ENCODE measurements around the gene SYT17.

The SYT17 gene

GRCh38 chr16:19138601-19139000 lies 29.4 kb upstream of the SYT17 start:
- ChIA-PET CTCF (interaction anchor here (0.7 to 1.7 kb wide), 2 partner anchors 15 to 31 kb away, joined by 3 to 4 read pairs; no protein-coding TSS in a partner anchor), POLR2A (no interaction called here)
- Histone ChIP-seq H3K36me3 (ENCODE audit: control insufficient read depth in 4 of 4, insufficient read depth in 4 of 4, low read length in 3 of 4) (no peaks in the 10 kb centered on the region), H3K4me1 (ENCODE audit: control extremely low read depth in 1 of 4, control insufficient read depth in 4 of 4, insufficient read depth in 4 of 4, low read length in 3 of 4) (peaks cover 0 to 9% (median 0%) of the 10 kb centered on the region in 4 experiments), H3K9me3 (ENCODE audit: control extremely low read depth in 1 of 5, control insufficient read depth in 4 of 5, insufficient read depth in 2 of 5, low read depth in 1 of 5, low read length in 4 of 5) (no peaks in the 10 kb centered on the region), H3K27ac (ENCODE audit: insufficient read depth in 1 of 2, low read depth in 1 of 2, low read length in 2 of 2, poor library complexity in 1 of 2, severe bottlenecking in 2 of 2) (no peak overlapping the region), H3K27me3 (replicated peaks in 2 of 5; ENCODE audit: control insufficient read depth in 4 of 5, insufficient read depth in 5 of 5, low read length in 4 of 5) (peaks cover 0 to 3% (median 0%) of the 10 kb centered on the region in 5 experiments), H3K4me3 (ENCODE audit: control insufficient read depth in 1 of 7, extremely low read depth in 1 of 7, insufficient read depth in 4 of 7, low read depth in 2 of 7, low read length in 6 of 7) (no peak overlapping the region)
- 48% methylated on average over 3 of the region's 4 CpGs for WGBS (ENCODE audit: insufficient coverage)
- no peak for DNase-seq

- CTCF ChIA-PET, result interaction anchor here (1.0 to 1.7 kb wide), 4 partner anchors 14 to 53 kb away, joined by 3 to 4 read pairs (median 4); no protein-coding TSS in a partner anchor
- WGBS (ENCODE audit: insufficient coverage), result 91% methylated on average over 4 of the region's 5 CpGs
- Histone ChIP-seq H3K27ac (ENCODE audit: insufficient read depth in 1 of 2, low read depth in 1 of 2, low read length in 2 of 2, poor library complexity in 1 of 2, severe bottlenecking in 2 of 2) (no peak overlapping the region), H3K36me3 (ENCODE audit: control insufficient read depth in 4 of 4, insufficient read depth in 4 of 4, low read length in 3 of 4) (no peaks in the 10 kb centered on the region), H3K4me3 (ENCODE audit: control insufficient read depth in 1 of 7, extremely low read depth in 1 of 7, insufficient read depth in 4 of 7, low read depth in 2 of 7, low read length in 6 of 7) (no peak overlapping the region), H3K4me1 (ENCODE audit: control extremely low read depth in 1 of 4, control insufficient read depth in 4 of 4, insufficient read depth in 4 of 4, low read length in 3 of 4) (peaks cover 0 to 9% (median 0%) of the 10 kb centered on the region in 4 experiments), H3K9me3 (ENCODE audit: control extremely low read depth in 1 of 5, control insufficient read depth in 4 of 5, insufficient read depth in 2 of 5, low read depth in 1 of 5, low read length in 4 of 5) (no peaks in the 10 kb centered on the region), H3K27me3 (replicated peaks in 2 of 5; ENCODE audit: control insufficient read depth in 4 of 5, insufficient read depth in 5 of 5, low read length in 4 of 5) (peaks cover 0 to 3% (median 0%) of the 10 kb centered on the region in 5 experiments)
- POLR2A ChIA-PET, result no interaction called here
- no peak for DNase-seq
Measured at GRCh38 chr16:19139436-19140091, 28.5 kb upstream of the SYT17 start.

GRCh38 chr16:19140396-19140795 lies 27.6 kb upstream of the SYT17 start:
- ChIA-PET POLR2A (no interaction called here), CTCF (interaction anchor here (1.2 to 1.7 kb wide), 2 partner anchors 17 to 54 kb away, joined by 3 to 4 read pairs; no protein-coding TSS in a partner anchor)
- Histone ChIP-seq H3K27ac (ENCODE audit: insufficient read depth in 1 of 2, low read depth in 1 of 2, low read length in 2 of 2, poor library complexity in 1 of 2, severe bottlenecking in 2 of 2) (no peak overlapping the region), H3K9me3 (ENCODE audit: control extremely low read depth in 1 of 5, control insufficient read depth in 4 of 5, insufficient read depth in 2 of 5, low read depth in 1 of 5, low read length in 4 of 5) (peaks cover 0 to 2% (median 0%) of the 10 kb centered on the region in 5 experiments), H3K4me1 (ENCODE audit: control extremely low read depth in 1 of 4, control insufficient read depth in 4 of 4, insufficient read depth in 4 of 4, low read length in 3 of 4) (peaks cover 0 to 9% (median 0%) of the 10 kb centered on the region in 4 experiments), H3K4me3 (ENCODE audit: control insufficient read depth in 1 of 7, extremely low read depth in 1 of 7, insufficient read depth in 4 of 7, low read depth in 2 of 7, low read length in 6 of 7) (no peak overlapping the region), H3K36me3 (ENCODE audit: control insufficient read depth in 4 of 4, insufficient read depth in 4 of 4, low read length in 3 of 4) (no peaks in the 10 kb centered on the region), H3K27me3 (replicated peaks in 2 of 5; ENCODE audit: control insufficient read depth in 4 of 5, insufficient read depth in 5 of 5, low read length in 4 of 5) (peaks cover 0 to 3% (median 0%) of the 10 kb centered on the region in 5 experiments)
- 90% methylated on average over 2 of the region's 2 CpGs for WGBS (ENCODE audit: insufficient coverage)
- DNase-seq, result no peak

DNA sequence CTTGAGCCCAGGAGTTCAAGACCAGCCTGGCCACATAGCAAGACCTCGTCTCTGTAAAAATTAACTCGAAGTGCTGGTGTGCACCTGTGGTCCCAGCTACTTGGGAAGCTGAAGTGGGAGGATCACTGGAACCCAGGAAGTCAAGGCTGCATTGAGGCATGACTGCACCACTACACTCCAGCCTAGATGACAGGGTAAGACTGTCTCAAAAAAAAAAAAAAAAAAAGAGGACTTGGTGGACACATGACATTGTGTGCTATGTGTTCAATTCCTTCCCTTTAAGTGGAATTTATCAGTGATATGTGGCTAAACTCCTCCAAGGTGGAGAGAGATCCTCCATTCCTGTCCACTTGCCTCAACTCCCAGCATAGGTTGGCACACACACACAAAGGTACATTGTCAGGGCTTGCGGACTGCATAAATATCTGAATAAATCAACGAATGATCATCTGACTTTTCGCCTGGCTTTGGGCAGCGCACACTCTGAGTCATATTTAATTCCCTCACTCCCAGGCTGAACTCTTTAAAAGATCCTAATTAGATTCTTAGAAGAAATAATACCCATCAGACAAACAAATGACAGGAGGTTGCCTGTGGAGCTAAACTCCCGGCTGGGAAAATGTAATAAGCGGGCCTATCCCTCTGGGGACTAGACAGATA lies 25.0 kb upstream of the SYT17 start:
- ChIA-PET POLR2A (no interaction called here), CTCF (no interaction called here)
- Histone ChIP-seq H3K9me3 (ENCODE audit: control extremely low read depth in 1 of 5, control insufficient read depth in 4 of 5, insufficient read depth in 2 of 5, low read depth in 1 of 5, low read length in 4 of 5) (peaks cover 0 to 5% (median 0%) of the 10 kb centered on the region in 5 experiments), H3K4me1 (ENCODE audit: control extremely low read depth in 1 of 4, control insufficient read depth in 4 of 4, insufficient read depth in 4 of 4, low read length in 3 of 4) (no peaks in the 10 kb centered on the region), H3K27me3 (replicated peaks in 2 of 5; ENCODE audit: control insufficient read depth in 4 of 5, insufficient read depth in 5 of 5, low read length in 4 of 5) (peaks cover 0 to 4% (median 0%) of the 10 kb centered on the region in 5 experiments), H3K4me3 (ENCODE audit: control insufficient read depth in 1 of 7, extremely low read depth in 1 of 7, insufficient read depth in 4 of 7, low read depth in 2 of 7, low read length in 6 of 7) (no peak overlapping the region), H3K36me3 (ENCODE audit: control insufficient read depth in 4 of 4, insufficient read depth in 4 of 4, low read length in 3 of 4) (no peaks in the 10 kb centered on the region), H3K27ac (ENCODE audit: insufficient read depth in 1 of 2, low read depth in 1 of 2, low read length in 2 of 2, poor library complexity in 1 of 2, severe bottlenecking in 2 of 2) (no peak overlapping the region)
- no peak for DNase-seq
- WGBS (ENCODE audit: insufficient coverage), result 92% methylated on average over 5 of the region's 8 CpGs

DNA sequence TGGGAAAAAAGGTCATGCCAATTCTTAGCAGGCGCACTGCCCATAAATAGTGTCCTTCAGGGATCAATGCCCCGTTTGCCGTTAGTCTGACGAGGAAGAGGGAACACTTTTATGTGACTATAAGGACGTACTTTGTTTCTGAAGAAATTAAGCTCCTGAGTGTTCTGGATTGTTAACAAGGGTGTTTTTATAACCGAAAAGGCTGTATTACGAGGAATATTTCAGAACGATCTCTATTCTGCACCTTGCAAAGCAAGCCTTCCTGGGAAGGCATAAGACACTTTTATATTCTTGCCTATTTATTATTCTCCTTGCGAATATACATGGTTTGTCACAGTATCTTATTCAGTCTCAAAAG lies 24.5 kb upstream of the SYT17 start:
- Histone ChIP-seq H3K36me3 (ENCODE audit: control insufficient read depth in 4 of 4, insufficient read depth in 4 of 4, low read length in 3 of 4) (no peaks in the 10 kb centered on the region), H3K27me3 (replicated peaks in 2 of 5; ENCODE audit: control insufficient read depth in 4 of 5, insufficient read depth in 5 of 5, low read length in 4 of 5) (peaks cover 0 to 4% (median 0%) of the 10 kb centered on the region in 5 experiments), H3K4me3 (ENCODE audit: control insufficient read depth in 1 of 7, extremely low read depth in 1 of 7, insufficient read depth in 4 of 7, low read depth in 2 of 7, low read length in 6 of 7) (no peak overlapping the region), H3K27ac (ENCODE audit: insufficient read depth in 1 of 2, low read depth in 1 of 2, low read length in 2 of 2, poor library complexity in 1 of 2, severe bottlenecking in 2 of 2) (no peak overlapping the region), H3K4me1 (ENCODE audit: control extremely low read depth in 1 of 4, control insufficient read depth in 4 of 4, insufficient read depth in 4 of 4, low read length in 3 of 4) (no peaks in the 10 kb centered on the region), H3K9me3 (ENCODE audit: control extremely low read depth in 1 of 5, control insufficient read depth in 4 of 5, insufficient read depth in 2 of 5, low read depth in 1 of 5, low read length in 4 of 5) (peaks cover 0 to 5% (median 0%) of the 10 kb centered on the region in 5 experiments)
- DNase-seq, result no peak
- ChIA-PET CTCF (no interaction called here), POLR2A (no interaction called here)
- 95% methylated on average over 7 of the region's 9 CpGs for WGBS (ENCODE audit: insufficient coverage)

- Histone ChIP-seq H3K9me3 (ENCODE audit: control extremely low read depth in 1 of 5, control insufficient read depth in 4 of 5, insufficient read depth in 2 of 5, low read depth in 1 of 5, low read length in 4 of 5) (peaks cover 0 to 5% (median 0%) of the 10 kb centered on the region in 5 experiments), H3K36me3 (ENCODE audit: control insufficient read depth in 4 of 4, insufficient read depth in 4 of 4, low read length in 3 of 4) (no peaks in the 10 kb centered on the region), H3K27ac (ENCODE audit: insufficient read depth in 1 of 2, low read depth in 1 of 2, low read length in 2 of 2, poor library complexity in 1 of 2, severe bottlenecking in 2 of 2) (no peak overlapping the region), H3K4me3 (ENCODE audit: control insufficient read depth in 1 of 7, extremely low read depth in 1 of 7, insufficient read depth in 4 of 7, low read depth in 2 of 7, low read length in 6 of 7) (no peak overlapping the region), H3K4me1 (ENCODE audit: control extremely low read depth in 1 of 4, control insufficient read depth in 4 of 4, insufficient read depth in 4 of 4, low read length in 3 of 4) (no peaks in the 10 kb centered on the region), H3K27me3 (replicated peaks in 2 of 5; ENCODE audit: control insufficient read depth in 4 of 5, insufficient read depth in 5 of 5, low read length in 4 of 5) (peaks cover 0 to 4% (median 0%) of the 10 kb centered on the region in 5 experiments)
- DNase-seq, result no peak
- POLR2A ChIA-PET, result no interaction called here
- CTCF ChIA-PET, result interaction anchor here (1.1 kb wide), 1 partner anchor 11 kb away, joined by 5 read pairs; no protein-coding TSS in a partner anchor
- 80% methylated on average over 1 of the region's 3 CpGs for WGBS (ENCODE audit: insufficient coverage)
Measured at GRCh38 chr16:19145010-19145409, 23.0 kb upstream of the SYT17 start.

- Histone ChIP-seq H3K9me3 (ENCODE audit: control extremely low read depth in 1 of 5, control insufficient read depth in 4 of 5, insufficient read depth in 2 of 5, low read depth in 1 of 5, low read length in 4 of 5) (peaks cover 0 to 5% (median 0%) of the 10 kb centered on the region in 5 experiments), H3K36me3 (ENCODE audit: control insufficient read depth in 4 of 4, insufficient read depth in 4 of 4, low read length in 3 of 4) (no peaks in the 10 kb centered on the region), H3K4me3 (ENCODE audit: control insufficient read depth in 1 of 7, extremely low read depth in 1 of 7, insufficient read depth in 4 of 7, low read depth in 2 of 7, low read length in 6 of 7) (no peak overlapping the region), H3K27ac (ENCODE audit: insufficient read depth in 1 of 2, low read depth in 1 of 2, low read length in 2 of 2, poor library complexity in 1 of 2, severe bottlenecking in 2 of 2) (no peak overlapping the region), H3K4me1 (ENCODE audit: control extremely low read depth in 1 of 4, control insufficient read depth in 4 of 4, insufficient read depth in 4 of 4, low read length in 3 of 4) (no peaks in the 10 kb centered on the region), H3K27me3 (replicated peaks in 2 of 5; ENCODE audit: control insufficient read depth in 4 of 5, insufficient read depth in 5 of 5, low read length in 4 of 5) (peaks cover 0 to 4% (median 0%) of the 10 kb centered on the region in 5 experiments)
- WGBS (ENCODE audit: insufficient coverage), result 82% methylated on average over 3 of the region's 4 CpGs
- ChIA-PET POLR2A (no interaction called here), CTCF (no interaction called here)
- no peak for DNase-seq
Measured at GRCh38 chr16:19147126-19147525, 20.9 kb upstream of the SYT17 start.
